Neural progenitor cell (in vitro differentiated cells): ENCODE data around the gene OPA1. TPM values are rescaled to one million over a fixed set of nuclear protein-coding genes. Genes with fewer than 3 reads are reported as not detected.
A peak's percentile ranks its signal among the peaks of the same experiment; 100 is the strongest.

ENCODE experiments used
- DNase-seq: peaks from one replicate; pipeline ENCODE4 v3.0.0-alpha.2; 2016; ENCODE audit warnings: low spot score
- H2AFZ ChIP-seq: fragments of 200-600 bp; sonication (generic); replicated peaks from 2 replicates; pipeline ENCODE4 v1.6.1; 2016; ENCODE audit warnings: antibody characterized with exemption
- H3F3A ChIP-seq: fragments of 200-600 bp; sonication (generic); 2 replicates; pipeline ENCODE4 v1.6.1; 2016; ENCODE audit warnings: antibody characterized with exemption, low read depth
- H3K27ac ChIP-seq: fragments of 200-600 bp; sonication (generic); 2 replicates; pipeline ENCODE4 v1.5.1; 2016; ENCODE audit warnings: mild to moderate bottlenecking
- H3K27me3 ChIP-seq: fragments of 200-600 bp; sonication (generic); 2 replicates; pipeline ENCODE4 v1.6.1; 2016; ENCODE audit warnings: mild to moderate bottlenecking, moderate library complexity
- H3K36me3 ChIP-seq: fragments of 200-600 bp; sonication (generic); 2 replicates; pipeline ENCODE4 v1.5.1; 2016
- H3K4me1 ChIP-seq: fragments of 200-600 bp; sonication (generic); 2 replicates; pipeline ENCODE4 v1.6.1; 2016; ENCODE audit warnings: mixed run types
- H3K4me2 ChIP-seq: fragments of 200-600 bp; sonication (generic); 2 replicates; pipeline ENCODE4 v1.6.1; 2016
- H3K4me3 ChIP-seq: fragments of 200-600 bp; sonication (generic); 2 replicates; pipeline ENCODE4 v1.5.1; 2016
- H3K79me2 ChIP-seq: fragments of 200-600 bp; sonication (generic); 2 replicates; pipeline ENCODE4 v1.6.1; 2016; ENCODE audit warnings: low read depth
- H3K9ac ChIP-seq: fragments of 200-600 bp; sonication (generic); 2 replicates; pipeline ENCODE4 v1.6.1; 2016
- H3K9me3 ChIP-seq: fragments of 200-600 bp; sonication (generic); 2 replicates; pipeline ENCODE4 v1.5.1; 2016; ENCODE audit warnings: low read depth
- H4K20me1 ChIP-seq: fragments of 200-600 bp; sonication (generic); 2 replicates; pipeline ENCODE4 v1.6.1; 2016; ENCODE audit warnings: low read depth
- H3K27ac Mint-ChIP-seq: 3 replicates; pipeline ENCODE4 v1.8.0; 2021; ENCODE audit warnings: mixed read lengths
- H3K27me3 Mint-ChIP-seq: 2 replicates; pipeline ENCODE4 v1.8.0; 2022; ENCODE audit warnings: low read depth, mild to moderate bottlenecking, inconsistent platforms, moderate library complexity, mixed read lengths; ENCODE audit not compliant: insufficient read depth
- H3K36me3 Mint-ChIP-seq: 3 replicates; pipeline ENCODE4 v1.8.0; 2021; ENCODE audit warnings: mixed read lengths
- H3K4me1 Mint-ChIP-seq: 3 replicates; pipeline ENCODE4 v1.8.0; 2021; ENCODE audit warnings: mixed read lengths
- H3K4me3 Mint-ChIP-seq: 3 replicates; pipeline ENCODE4 v1.8.0; 2021; ENCODE audit warnings: mild to moderate bottlenecking, moderate library complexity, mixed read lengths
- H3K9me3 Mint-ChIP-seq: 3 replicates; pipeline ENCODE4 v1.8.0; 2020; ENCODE audit warnings: mixed read lengths
- CTCF ChIP-seq: fragments of 200-600 bp; sonication (generic); IDR thresholded peaks from 2 replicates; pipeline ENCODE4 v1.5.1; 2017; ENCODE audit warnings: antibody characterized with exemption, mild to moderate bottlenecking
- EZH2 ChIP-seq: fragments of 200-600 bp; sonication (generic); IDR thresholded peaks from 2 replicates; pipeline ENCODE4 v1.6.1; 2017; ENCODE audit warnings: antibody characterized with exemption, mild to moderate bottlenecking, moderate library complexity
- EZH2phosphoT487 ChIP-seq: fragments of 200-600 bp; sonication (generic); IDR thresholded peaks from 2 replicates; pipeline ENCODE4 v1.6.1; 2017; ENCODE audit warnings: antibody characterized with exemption
- total RNA-seq: library from RNA; depleted of rRNA; stranded (reverse); fragments of >200 nt; gene quantifications from 2 replicates; pipeline ENCODE4 v1.2.3, GENCODE V29; 2015; ENCODE audit warnings: low replicate concordance

OPA1 gene
- total RNA-seq, 1 donor from 2014 or later = 125 TPM

GRCh38 chr3:193593668-193594030 lies 641 bp downstream of the OPA1 start:
- H3K4me2 ChIP-seq = peak overlapping the region; percentile 87
- H3K79me2 ChIP-seq = peaks cover 55% of the 10 kb centered on the region
- peaks cover 3% of the 10 kb centered on the region for H4K20me1 ChIP-seq
- peaks cover 10% of the 10 kb centered on the region for H3F3A ChIP-seq
- no peaks in the 10 kb centered on the region for H3K36me3 ChIP-seq
- peaks cover 11% of the 10 kb centered on the region for H3K36me3 Mint-ChIP-seq
- H3K4me3 Mint-ChIP-seq = peak overlapping the region; percentile 96
- H3K4me1 ChIP-seq = peaks cover 6% of the 10 kb centered on the region
- peaks cover 25% of the 10 kb centered on the region for H3K4me1 Mint-ChIP-seq
- peak overlapping the region; percentile 87 for H3K27ac Mint-ChIP-seq
- peak overlapping the region; percentile 34 for H2AFZ ChIP-seq
- H3K9ac ChIP-seq = peak overlapping the region; percentile 57
- no peaks in the 10 kb centered on the region for H3K27me3 Mint-ChIP-seq
- TF ChIP-seq EZH2phosphoT487 = no peak
- no peak for TF ChIP-seq CTCF
- no peak for TF ChIP-seq EZH2
- no peaks in the 10 kb centered on the region for H3K9me3 Mint-ChIP-seq
- H3K27me3 ChIP-seq = no peaks in the 10 kb centered on the region
- H3K4me3 ChIP-seq = peak overlapping the region; percentile 75
- H3K9me3 ChIP-seq = no peaks in the 10 kb centered on the region
- peak; percentile 49 for DNase-seq
- no peak overlapping the region for H3K27ac ChIP-seq

- peak overlapping the region; percentile 96 for H3K4me3 Mint-ChIP-seq
- H3K9ac ChIP-seq = no peak overlapping the region
- H3K27ac Mint-ChIP-seq = no peak overlapping the region
- no peak overlapping the region for H3K27ac ChIP-seq
- peaks cover 3% of the 10 kb centered on the region for H4K20me1 ChIP-seq
- H3F3A ChIP-seq = peaks cover 10% of the 10 kb centered on the region
- DNase-seq = no peak
- TF ChIP-seq EZH2phosphoT487 (no peak), CTCF (no peak), EZH2 (no peak)
- no peaks in the 10 kb centered on the region for H3K9me3 Mint-ChIP-seq
- no peak overlapping the region for H2AFZ ChIP-seq
- peak overlapping the region; percentile 87 for H3K4me2 ChIP-seq
- peaks cover 69% of the 10 kb centered on the region for H3K79me2 ChIP-seq
- H3K36me3 ChIP-seq = no peaks in the 10 kb centered on the region
- H3K9me3 ChIP-seq = no peaks in the 10 kb centered on the region
- H3K36me3 Mint-ChIP-seq = peaks cover 18% of the 10 kb centered on the region
- H3K4me1 ChIP-seq = peaks cover 6% of the 10 kb centered on the region
- no peaks in the 10 kb centered on the region for H3K27me3 ChIP-seq
- no peaks in the 10 kb centered on the region for H3K27me3 Mint-ChIP-seq
- peak overlapping the region; percentile 75 for H3K4me3 ChIP-seq
- peaks cover 25% of the 10 kb centered on the region for H3K4me1 Mint-ChIP-seq
Observed at GRCh38 chr3:193594946-193595689, 2.1 kb downstream of the OPA1 start.

GRCh38 chr3:193595939-193596487 lies 3.0 kb downstream of the OPA1 start:
- no peak overlapping the region for H3K4me3 ChIP-seq
- H3K27ac ChIP-seq = no peak overlapping the region
- peaks cover 6% of the 10 kb centered on the region for H3K4me1 ChIP-seq
- Mint-ChIP-seq H3K4me1 (peaks cover 25% of the 10 kb centered on the region), H3K27me3 (no peaks in the 10 kb centered on the region), H3K4me3 (no peak overlapping the region), H3K9me3 (no peaks in the 10 kb centered on the region), H3K27ac (no peak overlapping the region), H3K36me3 (peaks cover 18% of the 10 kb centered on the region)
- no peak for TF ChIP-seq CTCF
- peaks cover 3% of the 10 kb centered on the region for H4K20me1 ChIP-seq
- H3K36me3 ChIP-seq = no peaks in the 10 kb centered on the region
- peaks cover 10% of the 10 kb centered on the region for H3F3A ChIP-seq
- no peak overlapping the region for H3K9ac ChIP-seq
- H2AFZ ChIP-seq = no peak overlapping the region
- no peaks in the 10 kb centered on the region for H3K27me3 ChIP-seq
- DNase-seq = no peak
- H3K4me2 ChIP-seq = no peak overlapping the region
- H3K9me3 ChIP-seq = no peaks in the 10 kb centered on the region
- H3K79me2 ChIP-seq = peaks cover 78% of the 10 kb centered on the region
